NB4 (cell line): Measurements from ENCODE around the gene IFNL2.

Experiments used
- MAX ChIP-seq: IDR thresholded peaks from 2 replicates; pipeline ENCODE4 v1.6.1; 2011; ENCODE audit warnings: low read depth, low read length
- POLR2A ChIP-seq: IDR thresholded peaks from 2 replicates; pipeline ENCODE4 v1.6.1; 2011; ENCODE audit warnings: mild to moderate bottlenecking; ENCODE audit not compliant: insufficient read length; ENCODE audit errors: extremely low read depth

- no peak for TF ChIP-seq MAX
- no peak for TF ChIP-seq POLR2A
Measured at GRCh38 chr19:39301562-39301961, 33.4 kb downstream of the IFNL2 start.
